Head of caudate nucleus (tissue), 42 donors: Measurements from ENCODE around the gene ZSWIM8.
"Not testable (repeated sequence)": the region's sequence is repeated elsewhere in the genome, so short reads cannot be mapped to it uniquely, and the experiment has no call there.

Experiments used
- DNase-seq, 42 donors: peaks; one replicate each; pipeline versions ENCODE4 v3.0.0 to v3.0.0-alpha.2; 2020 to 2021; ENCODE audit warnings: mixed read lengths in 7 of 42
- intact Hi-C: fragments of 100-400 bp; cut with DNase I; formaldehyde crosslinking; loops from one replicate; pipeline ENCODE4 v1.15.0; 2022

Gene ZSWIM8

GRCh38 chr10:73788864-73789658, 3.7 kb downstream of the ZSWIM8 start:
- DNase-seq = peak in 1 of 42 donors; percentile 10
- intact Hi-C loops = no loop called here

- no peak for DNase-seq
- intact Hi-C loops = no loop called here
These were observed 4.3 kb downstream of the ZSWIM8 start for GRCh38 chr10:73789659-73790055.

GRCh38 chr10:73790886-73791625, 5.7 kb downstream of the ZSWIM8 start:
- DNase-seq = peak in 1 of 42 donors; percentile 6
- intact Hi-C loops = no loop called here

- peak in 1 of 42 donors; percentile 11 for DNase-seq
- intact Hi-C loops = no loop called here
These were observed 6.5 kb downstream of the ZSWIM8 start for GRCh38 chr10:73791871-73792400.

- DNase-seq = no peak
- intact Hi-C loops = no loop called here
These were observed 8.1 kb downstream of the ZSWIM8 start for GRCh38 chr10:73793456-73793855.

GRCh38 chr10:73795491-73795890, 10.1 kb downstream of the ZSWIM8 start:
- DNase-seq = peak in 1 of 42 donors; percentile 14

GRCh38 chr10:73796035-73796434, 10.6 kb downstream of the ZSWIM8 start:
- intact Hi-C loops = not testable (repeated sequence)

More at GRCh38 chr10:73795491-73795890, 10.1 kb downstream of the ZSWIM8 start:
- intact Hi-C loops = not testable (repeated sequence)

GRCh38 chr10:73796766-73797165, 11.4 kb downstream of the ZSWIM8 start:
- intact Hi-C loops = no loop called here

More at GRCh38 chr10:73796035-73796434, 10.6 kb downstream of the ZSWIM8 start:
- DNase-seq = not testable (repeated sequence)

GRCh38 chr10:73797324-73798025, 12.1 kb downstream of the ZSWIM8 start:
- intact Hi-C loops = no loop called here
- DNase-seq = no peak

More at GRCh38 chr10:73796766-73797165, 11.4 kb downstream of the ZSWIM8 start:
- DNase-seq = no peak

- no peak for DNase-seq
These were observed 12.7 kb downstream of the ZSWIM8 start for GRCh38 chr10:73798087-73798486.

GRCh38 chr10:73798927-73799560, 13.6 kb downstream of the ZSWIM8 start:
- intact Hi-C loops = no loop called here
- DNase-seq = no peak

More at GRCh38 chr10:73798087-73798486, 12.7 kb downstream of the ZSWIM8 start:
- intact Hi-C loops = no loop called here

- intact Hi-C loops = no loop called here
- DNase-seq = peak in 1 of 42 donors; percentile 26
These were observed 14.6 kb downstream of the ZSWIM8 start for GRCh38 chr10:73799899-73800559.

GRCh38 chr10:73800560-73801252, 15.3 kb downstream of the ZSWIM8 start:
- DNase-seq = peak in 41 of 42 donors; percentile 35 to 88 (median 67)
- intact Hi-C loops = no loop called here

GRCh38 chr10:73801253-73801590, 15.8 kb downstream of the ZSWIM8 start:
- intact Hi-C loops = no loop called here
- peak in 2 of 42 donors; percentile 30 to 44 for DNase-seq

GRCh38 chr10:73802276-73802991, 17.0 kb downstream of the ZSWIM8 start:
- intact Hi-C loops = no loop called here
- DNase-seq = peak in 1 of 42 donors; percentile 25

GRCh38 chr10:73803680-73804286, 18.4 kb downstream of the ZSWIM8 start:
- intact Hi-C loops = no loop called here
- peak in 1 of 42 donors; percentile 1 for DNase-seq
